Testis (tissue), 3 donors: ENCODE measurements around the gene NRCAM. TPM values are rescaled to one million over a fixed set of nuclear protein-coding genes. Genes with fewer than 3 reads are reported as not detected.
A peak's percentile ranks its signal among the peaks of the same experiment; 100 is the strongest.

Source experiments
- DNase-seq: peaks from one replicate; pipeline ENCODE4 v3.0.0-alpha.2; 2019
- H3K27ac ChIP-seq, 2 donors: fragments of 200-600 bp; sonication (generic); one replicate each; pipeline ENCODE4 v1.5.1; 2019
- H3K27me3 ChIP-seq: fragments of 200-600 bp; sonication (generic); one replicate; pipeline ENCODE4 v1.5.1; 2019
- H3K36me3 ChIP-seq: fragments of 200-600 bp; sonication (generic); one replicate; pipeline ENCODE4 v1.5.1; 2017; ENCODE audit warnings: low read depth; ENCODE audit errors: missing control alignments
- H3K4me1 ChIP-seq: fragments of 200-600 bp; sonication (generic); one replicate; pipeline ENCODE4 v1.5.1; 2019
- H3K4me3 ChIP-seq, 2 donors: fragments of 200-600 bp; sonication (generic); one replicate each; pipeline ENCODE4 v1.5.1; 2017 to 2019
- H3K9me3 ChIP-seq: fragments of 200-600 bp; sonication (generic); one replicate; pipeline ENCODE4 v1.5.1; 2017
- CTCF ChIP-seq, 3 experiments: fragments of 450-650 bp in 2 of 3; fragments of 200-600 bp in 1 of 3; sonication (generic) in 1 of 3; IDR thresholded peaks; one replicate each; pipeline ENCODE4 v1.5.1; 2016 to 2019; ENCODE audit warnings: antibody characterized with exemption in 3 of 3, mild to moderate bottlenecking in 2 of 3, moderate library complexity in 1 of 3
- POLR2A ChIP-seq: fragments of 450-650 bp; IDR thresholded peaks from one replicate; pipeline ENCODE4 v1.6.1; 2017; ENCODE audit warnings: antibody characterized with exemption, mild to moderate bottlenecking, moderate library complexity
- WGBS, 2 donors: methylation state at CpG; one replicate each; pipeline ENCODE4 v1.1.5; 2018; 5-methylcytosine and 5-hydroxymethylcytosine counted together
- intact Hi-C: fragments of 100-400 bp; cut with DNase I; formaldehyde crosslinking; loops from one replicate; pipeline ENCODE4 v1.15.1; 2023; ENCODE audit warnings: low total_unique reads
- polyA plus RNA-seq: library from polyadenylated mRNA; stranded (reverse); fragments of 350-450 nt; fragmentation: Illumina TruSeq; extraction: RNeasy Lipid Tissue Mini Kit (QIAGEN cat#74804); gene quantifications from one replicate; pipeline ENCODE4 v1.2.3, GENCODE V29; 2014; ENCODE audit warnings: low read depth, low replicate concordance; ENCODE audit not compliant: insufficient read depth
- total RNA-seq, 2 donors: library from RNA; depleted of rRNA; stranded (reverse); fragments of >200 nt; gene quantifications; one replicate each; pipeline ENCODE4 v1.2.3, GENCODE V29; 2016

The NRCAM gene
- total and polyA plus RNA-seq, 3 donors from 2014 or later = 7.4 to 11.4 (median 7.6) TPM

GRCh38 chr7:108118959-108119358, 337.3 kb downstream of the NRCAM start:
- Histone ChIP-seq H3K9me3 (no peaks in the 10 kb centered on the region), H3K36me3 (no peaks in the 10 kb centered on the region), H3K27me3 (no peaks in the 10 kb centered on the region), H3K4me1 (no peaks in the 10 kb centered on the region), H3K27ac (no peak overlapping the region), H3K4me3 (no peak overlapping the region)
- 92 to 94% methylated on average over 2 of the region's 2 CpGs for WGBS, 2 donors
- no peak for DNase-seq
- TF ChIP-seq CTCF (IDR thresholded peaks at IDR 0.05) (no peak), POLR2A (no peak)
- intact Hi-C loops = no loop called here

GRCh38 chr7:108114117-108114841, 342.0 kb downstream of the NRCAM start:
- Histone ChIP-seq H3K4me1 (no peaks in the 10 kb centered on the region), H3K9me3 (no peaks in the 10 kb centered on the region), H3K36me3 (no peaks in the 10 kb centered on the region), H3K27ac (no peak overlapping the region), H3K4me3 (no peak overlapping the region), H3K27me3 (no peaks in the 10 kb centered on the region)
- WGBS, 2 donors = 79 to 90% methylated on average over 6 of the region's 6 CpGs
- DNase-seq = no peak
- intact Hi-C loops = no loop called here
- TF ChIP-seq POLR2A (no peak), CTCF (IDR thresholded peaks at IDR 0.05) (peak in 2 of 3 experiments; percentile 21 to 29)

- H3K4me1 ChIP-seq = no peaks in the 10 kb centered on the region
- H3K4me3 ChIP-seq = no peak overlapping the region
- H3K9me3 ChIP-seq = no peaks in the 10 kb centered on the region
- H3K27me3 ChIP-seq = no peaks in the 10 kb centered on the region
- H3K27ac ChIP-seq = no peak overlapping the region
- TF ChIP-seq CTCF (IDR thresholded peaks at IDR 0.05) (no peak), POLR2A (no peak)
- no peaks in the 10 kb centered on the region for H3K36me3 ChIP-seq
- intact Hi-C loops = no loop called here
- WGBS, 2 donors = 58 to 77% methylated on average over 2 of the region's 2 CpGs
- DNase-seq = no peak
Measured at GRCh38 chr7:108112683-108113082, 343.6 kb downstream of the NRCAM start.

GRCh38 chr7:108109221-108109908, 346.9 kb downstream of the NRCAM start:
- intact Hi-C loops = no loop called here
- 74 to 78% methylated on average over 2 of the region's 2 CpGs for WGBS, 2 donors

More at GRCh38 chr7:108109221-108109908, 346.9 kb downstream of the NRCAM start:
- Histone ChIP-seq H3K9me3 (no peaks in the 10 kb centered on the region), H3K27ac (no peak overlapping the region), H3K4me3 (no peak overlapping the region), H3K36me3 (no peaks in the 10 kb centered on the region), H3K4me1 (no peaks in the 10 kb centered on the region), H3K27me3 (no peaks in the 10 kb centered on the region)
- no peak for TF ChIP-seq POLR2A
- TF ChIP-seq CTCF (IDR thresholded peaks at IDR 0.05) = peak in 1 of 3 experiments; percentile 24
- peak; percentile 24 for DNase-seq
